B cell (primary cell): ENCODE measurements around the gene ZNF254. TPM values are rescaled to one million over a fixed set of nuclear protein-coding genes. Genes with fewer than 3 reads are reported as not detected.

ENCODE experiments used
- ATAC-seq: fragments of 200-7000 bp; cut with Tn5 transposase; one replicate; pipeline ENCODE4 v1.10.0; 2021; ENCODE audit warnings: low read depth, mild to moderate bottlenecking, moderate number of reproducible peaks, moderate library complexity
- CTCF ChIA-PET: fragments of 350-600 bp; sonication (Branson Sonifier 250); formaldehyde crosslinking; loops from one replicate; lab custom pipeline; 2021; ENCODE audit warnings: antibody characterized with exemption, inconsistent platforms; lab: Charles Lee
- POLR2A ChIA-PET: fragments of 350-600 bp; sonication (Branson Sonifier 250); formaldehyde crosslinking; loops from one replicate; lab custom pipeline; 2021; ENCODE audit warnings: antibody characterized with exemption; lab: Charles Lee
- DNase-seq: peaks from one replicate; pipeline ENCODE4 v3.0.0; 2013
- H2AFZ ChIP-seq: 2 replicates; pipeline ENCODE4 v1.6.1; 2012; ENCODE audit warnings: mild to moderate bottlenecking, low read depth, low read length; ENCODE audit not compliant: insufficient read depth, poor library complexity, severe bottlenecking
- H3K27ac ChIP-seq, 2 donors: 1 replicate in 1 of 2; 2 replicates in 1 of 2; pipeline ENCODE4 v1.5.1; 2012 to 2013; ENCODE audit warnings: low read length in 2 of 2, mild to moderate bottlenecking in 2 of 2, moderate library complexity in 1 of 2
- H3K27me3 ChIP-seq, 4 experiments: fragments of 200-600 bp in 1 of 4; sonication (generic) in 1 of 4; replicated peaks in 1 of 4; 1 replicate in 2 of 4; 2 replicates in 2 of 4; pipeline versions ENCODE4 v1.6.1 to v1.7.0; 2013 to 2016; ENCODE audit warnings: low read length in 3 of 4, mild to moderate bottlenecking in 2 of 4, mixed read lengths in 1 of 4, moderate library complexity in 1 of 4; ENCODE audit not compliant: insufficient read depth in 4 of 4, control insufficient read depth in 3 of 4; ENCODE audit errors: control extremely low read depth in 1 of 4
- H3K36me3 ChIP-seq, 2 experiments: replicated peaks in 1 of 2; 1 replicate in 1 of 2; 2 replicates in 1 of 2; pipeline versions ENCODE4 v1.6.1 to v1.7.1; 2013; ENCODE audit warnings: low read length in 1 of 2; ENCODE audit not compliant: insufficient read depth in 2 of 2, control insufficient read depth in 1 of 2; ENCODE audit errors: control extremely low read depth in 1 of 2, extremely low read depth in 1 of 2
- H3K4me1 ChIP-seq, 2 donors: fragments of 200-600 bp in 1 of 2; sonication (generic) in 1 of 2; 1 replicate in 1 of 2; 2 replicates in 1 of 2; pipeline versions ENCODE4 v1.5.1 to v1.6.1; 2013 to 2017; ENCODE audit warnings: low read length in 2 of 2; ENCODE audit not compliant: control insufficient read depth in 2 of 2, insufficient read depth in 2 of 2
- H3K4me2 ChIP-seq: replicated peaks from 2 replicates; pipeline ENCODE3; 2012; ENCODE audit warnings: mild to moderate bottlenecking, low read depth, low read length; ENCODE audit not compliant: poor library complexity, severe bottlenecking
- H3K4me3 ChIP-seq, 5 experiments: fragments of 200-600 bp in 1 of 5; sonication (generic) in 1 of 5; 1 replicate in 3 of 5; 2 replicates in 2 of 5; pipeline versions ENCODE4 v1.5.1 to v1.7.0; 2011 to 2016; ENCODE audit warnings: low read length in 4 of 5, mild to moderate bottlenecking in 4 of 5, low read depth in 2 of 5, control low read depth in 1 of 5, moderate library complexity in 1 of 5; ENCODE audit not compliant: insufficient read depth in 1 of 5; ENCODE audit errors: control extremely low read depth in 1 of 5, extremely low read depth in 1 of 5
- H3K79me2 ChIP-seq: fragments of 200-600 bp; sonication (generic); one replicate; pipeline ENCODE4 v1.6.0; 2016; ENCODE audit warnings: low read length; ENCODE audit not compliant: control insufficient read depth, insufficient read depth
- H3K9ac ChIP-seq: fragments of 200-600 bp; sonication (generic); 2 replicates; pipeline ENCODE4 v1.6.1; 2017; ENCODE audit warnings: mild to moderate bottlenecking, low read length, moderate library complexity
- H3K9me3 ChIP-seq, 3 donors: one replicate each; pipeline versions ENCODE4 v1.6.1 to v1.7.1; 2013; ENCODE audit warnings: low read length in 2 of 3; ENCODE audit not compliant: control insufficient read depth in 2 of 3, insufficient read depth in 1 of 3; ENCODE audit errors: control extremely low read depth in 1 of 3
- H4K20me1 ChIP-seq: 2 replicates; pipeline ENCODE4 v1.6.0; 2012; ENCODE audit warnings: mild to moderate bottlenecking, low read length; ENCODE audit not compliant: insufficient read depth, control insufficient read depth, poor library complexity, severe bottlenecking
- H3K27ac Mint-ChIP-seq: one replicate; pipeline ENCODE4 v1.8.0; 2021; ENCODE audit warnings: mixed read lengths
- H3K27me3 Mint-ChIP-seq: one replicate; pipeline ENCODE4 v1.8.0; 2021; ENCODE audit warnings: mixed read lengths
- H3K4me1 Mint-ChIP-seq: one replicate; pipeline ENCODE4 v1.8.0; 2021; ENCODE audit warnings: mixed read lengths
- H3K4me3 Mint-ChIP-seq: one replicate; pipeline ENCODE4 v1.8.0; 2021; ENCODE audit warnings: mixed read lengths
- H3K9me3 Mint-ChIP-seq: one replicate; pipeline ENCODE4 v1.8.0; 2022; ENCODE audit warnings: mixed read lengths; ENCODE audit not compliant: insufficient read depth
- CTCF ChIP-seq: fragments of 200-600 bp; IDR thresholded peaks from one replicate; pipeline ENCODE4 v1.8.0; 2022; ENCODE audit warnings: antibody characterized with exemption, mild to moderate bottlenecking
- EZH2 ChIP-seq: IDR thresholded peaks from 2 replicates; pipeline ENCODE4 v1.6.1; 2012; ENCODE audit warnings: borderline replicate concordance, low read depth, mild to moderate bottlenecking, moderate library complexity, low read length; ENCODE audit not compliant: insufficient read depth, poor library complexity, severe bottlenecking
- intact Hi-C: fragments of 100-400 bp; cut with micrococcal nuclease; formaldehyde crosslinking; loops from one replicate; pipeline ENCODE4 v1.10.0; 2022
- polyA plus RNA-seq: library from polyadenylated mRNA; depleted of rRNA; stranded (reverse); fragments of >200 nt; gene quantifications from 2 replicates; pipeline ENCODE4 v1.2.3, GENCODE V29; 2012
- total RNA-seq, 2 donors: library from RNA; stranded (reverse); fragments of 120-200 nt in 1 of 2; gene quantifications; 1 replicate in 1 of 2; 2 replicates in 1 of 2; pipeline versions ENCODE4 v1.2.3 to v1.2.4, GENCODE V29; 2013 to 2022

The ZNF254 gene
- total and polyA plus RNA-seq, 2 donors (not counting 1 experiment from before 2014, with no cell fraction given), result 4.2 to 28.8 TPM

GRCh38 chr19:24072720-24073119 is 14.3 kb upstream of the ZNF254 start:
- H3K4me3 Mint-ChIP-seq, result no peak overlapping the region
- H3K27ac Mint-ChIP-seq, result no peak overlapping the region
- H3K36me3 ChIP-seq, result peaks cover 6 to 21% of the 10 kb centered on the region in 2 experiments
- DNase-seq (no peak), ATAC-seq (no peak)
- no peak for TF ChIP-seq CTCF
- TF ChIP-seq EZH2, result no peak
- no peak overlapping the region for H3K27ac ChIP-seq
- ChIA-PET POLR2A (no interaction called here), CTCF (no interaction called here)
- no peak overlapping the region for H3K4me2 ChIP-seq
- no peaks in the 10 kb centered on the region for H3K79me2 ChIP-seq
- no peak overlapping the region for H3K4me3 ChIP-seq
- H3K9ac ChIP-seq, result no peak overlapping the region
- no peaks in the 10 kb centered on the region for H3K4me1 ChIP-seq
- H3K27me3 ChIP-seq, result no peaks in the 10 kb centered on the region
- no peaks in the 10 kb centered on the region for H3K9me3 Mint-ChIP-seq
- H3K27me3 Mint-ChIP-seq, result no peaks in the 10 kb centered on the region
- H2AFZ ChIP-seq, result no peak overlapping the region
- no peaks in the 10 kb centered on the region for H4K20me1 ChIP-seq
- no peaks in the 10 kb centered on the region for H3K4me1 Mint-ChIP-seq
- H3K9me3 ChIP-seq, result peaks cover 0 to 2% (median 0%) of the 10 kb centered on the region in 3 donors
- intact Hi-C loops, result no loop called here

- TF ChIP-seq CTCF (no peak), EZH2 (no peak)
- H3K4me3 ChIP-seq, result no peak overlapping the region
- Mint-ChIP-seq H3K27ac (no peak overlapping the region), H3K4me1 (no peaks in the 10 kb centered on the region), H3K4me3 (no peak overlapping the region), H3K27me3 (no peaks in the 10 kb centered on the region), H3K9me3 (no peaks in the 10 kb centered on the region)
- no peak for DNase-seq
- no peak overlapping the region for H2AFZ ChIP-seq
- no peaks in the 10 kb centered on the region for H3K4me1 ChIP-seq
- CTCF ChIA-PET, result no interaction called here
- H4K20me1 ChIP-seq, result no peaks in the 10 kb centered on the region
- no peak for ATAC-seq
- intact Hi-C loops, result no loop called here
- no peak overlapping the region for H3K9ac ChIP-seq
- POLR2A ChIA-PET, result no interaction called here
- H3K9me3 ChIP-seq, result peaks cover 0 to 2% (median 0%) of the 10 kb centered on the region in 3 donors
- peaks cover 6 to 12% of the 10 kb centered on the region in 2 experiments for H3K36me3 ChIP-seq
- no peaks in the 10 kb centered on the region for H3K27me3 ChIP-seq
- no peak overlapping the region for H3K27ac ChIP-seq
- H3K4me2 ChIP-seq, result no peak overlapping the region
- H3K79me2 ChIP-seq, result no peaks in the 10 kb centered on the region
These were observed 13.2 kb upstream of the ZNF254 start for GRCh38 chr19:24073807-24074206.
